Loucy (cell line): ENCODE measurements around the gene MYH7.

Experiments used
- EZH2phosphoT487 ChIP-seq: fragments of 200-600 bp; IDR thresholded peaks from 2 replicates; pipeline ENCODE4 v1.6.1; 2018; ENCODE audit warnings: antibody characterized with exemption, mild to moderate bottlenecking, moderate library complexity, borderline replicate concordance
- TF ChIP-seq, protein P1 (sequence below): fragments of 200-600 bp; sonication (generic); conservative IDR thresholded peaks from 2 replicates; pipeline ENCODE4 v1.5.1; 2014; ENCODE audit warnings: mild to moderate bottlenecking, antibody characterized with exemption, low read length

DNA sequence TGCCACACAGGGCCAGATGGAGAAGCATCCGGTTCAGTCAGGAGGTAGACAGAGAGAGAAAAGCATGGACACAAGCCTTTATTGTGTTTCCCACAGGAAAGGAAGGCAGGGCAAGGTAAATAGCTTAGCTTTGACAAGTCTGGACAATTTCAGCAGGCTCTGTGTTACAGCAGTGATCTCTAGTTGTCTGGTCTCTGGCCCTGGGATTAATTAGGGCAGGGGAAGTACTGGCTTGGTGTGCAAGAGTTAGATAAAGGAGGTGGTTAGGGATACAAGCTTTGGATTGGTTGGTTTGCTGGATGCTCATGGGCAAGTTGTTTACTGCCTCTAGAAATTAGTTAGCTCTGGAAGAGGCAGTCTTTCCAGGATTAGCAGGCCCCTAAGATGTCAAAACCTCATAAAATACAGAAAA, 19.0 kb upstream of the MYH7 start:
- TF ChIP-seq, protein P1, sequence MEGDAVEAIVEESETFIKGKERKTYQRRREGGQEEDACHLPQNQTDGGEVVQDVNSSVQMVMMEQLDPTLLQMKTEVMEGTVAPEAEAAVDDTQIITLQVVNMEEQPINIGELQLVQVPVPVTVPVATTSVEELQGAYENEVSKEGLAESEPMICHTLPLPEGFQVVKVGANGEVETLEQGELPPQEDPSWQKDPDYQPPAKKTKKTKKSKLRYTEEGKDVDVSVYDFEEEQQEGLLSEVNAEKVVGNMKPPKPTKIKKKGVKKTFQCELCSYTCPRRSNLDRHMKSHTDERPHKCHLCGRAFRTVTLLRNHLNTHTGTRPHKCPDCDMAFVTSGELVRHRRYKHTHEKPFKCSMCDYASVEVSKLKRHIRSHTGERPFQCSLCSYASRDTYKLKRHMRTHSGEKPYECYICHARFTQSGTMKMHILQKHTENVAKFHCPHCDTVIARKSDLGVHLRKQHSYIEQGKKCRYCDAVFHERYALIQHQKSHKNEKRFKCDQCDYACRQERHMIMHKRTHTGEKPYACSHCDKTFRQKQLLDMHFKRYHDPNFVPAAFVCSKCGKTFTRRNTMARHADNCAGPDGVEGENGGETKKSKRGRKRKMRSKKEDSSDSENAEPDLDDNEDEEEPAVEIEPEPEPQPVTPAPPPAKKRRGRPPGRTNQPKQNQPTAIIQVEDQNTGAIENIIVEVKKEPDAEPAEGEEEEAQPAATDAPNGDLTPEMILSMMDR = no peak
- no peak for TF ChIP-seq EZH2phosphoT487
